Stimulated activated CD4-positive, alpha-beta T cell treated with anti-CD3 and anti-CD28 coated beads, TNF-alpha, amount 100 ng/mL, for 24 hours (primary cell): ENCODE data around the gene SMARCAD1.

Experiments used
- DNase-seq, 3 experiments: peaks; one replicate each; pipeline ENCODE4 v3.0.0-alpha.2; 2020; ENCODE audit warnings: low read depth in 3 of 3

Gene SMARCAD1

GRCh38 chr4:94228493-94229216 lies 21.0 kb downstream of the SMARCAD1 start:
- no peak for DNase-seq

- DNase-seq: no peak
Measured at GRCh38 chr4:94232519-94232918, 24.9 kb downstream of the SMARCAD1 start.

GRCh38 chr4:94235825-94236224 lies 28.2 kb downstream of the SMARCAD1 start:
- no peak for DNase-seq

- DNase-seq: no peak
Measured at GRCh38 chr4:94237271-94237670, 29.6 kb downstream of the SMARCAD1 start.

- DNase-seq: no peak
Measured at GRCh38 chr4:94238160-94238559, 30.5 kb downstream of the SMARCAD1 start.

DNA sequence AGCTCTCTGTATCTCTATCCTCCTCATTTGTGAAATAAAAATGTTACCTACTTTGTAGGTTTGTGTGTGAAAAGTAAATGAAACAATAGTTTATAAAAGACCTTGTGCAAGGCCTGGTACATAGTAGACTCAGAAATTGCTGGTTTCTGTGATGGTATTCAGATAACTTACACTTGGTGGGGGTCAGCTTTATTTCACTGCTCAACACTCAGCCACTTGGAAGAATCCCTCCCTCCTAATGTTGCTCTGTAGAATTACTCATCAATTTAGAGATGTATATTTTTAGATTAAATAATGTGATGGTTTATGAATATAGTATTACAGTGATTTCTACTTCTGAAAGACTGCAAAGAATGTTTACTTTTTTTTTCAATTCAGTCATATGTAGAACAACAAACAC lies 32.7 kb downstream of the SMARCAD1 start:
- DNase-seq: no peak

DNA sequence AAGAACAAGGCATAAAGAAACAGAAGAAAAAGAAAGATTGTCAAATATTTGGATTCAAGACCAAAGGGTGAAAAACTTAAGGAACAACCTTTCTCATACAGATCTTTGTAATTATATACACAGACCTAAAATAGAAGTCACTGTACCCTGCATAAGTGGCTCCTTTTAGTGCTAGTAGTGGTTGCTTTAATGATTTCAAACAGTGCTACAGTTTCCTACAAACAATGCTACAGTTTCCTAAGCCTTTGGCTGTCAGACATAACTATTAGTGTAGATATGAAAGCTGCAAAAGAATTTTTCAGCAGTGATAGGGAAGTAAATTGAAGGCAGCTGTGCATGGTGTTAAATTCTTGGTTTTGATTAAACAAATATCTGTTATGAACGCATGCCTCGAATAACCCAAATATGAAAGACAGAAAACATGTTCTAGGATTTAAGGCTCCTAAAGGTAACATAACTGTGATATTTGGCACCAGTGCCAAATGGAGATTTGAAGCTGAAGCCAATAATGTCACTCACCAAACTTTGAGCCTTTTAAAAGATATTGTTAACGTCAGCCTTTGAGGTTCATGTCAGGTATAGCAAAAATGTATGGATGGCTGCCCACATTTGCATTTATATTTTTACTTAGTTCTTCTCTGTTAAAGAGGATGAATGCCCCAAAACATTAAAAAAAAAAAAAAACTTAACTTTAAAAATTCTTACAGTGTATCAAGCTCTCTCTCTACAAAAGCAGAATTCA lies 36.6 kb downstream of the SMARCAD1 start:
- DNase-seq: no peak

DNA sequence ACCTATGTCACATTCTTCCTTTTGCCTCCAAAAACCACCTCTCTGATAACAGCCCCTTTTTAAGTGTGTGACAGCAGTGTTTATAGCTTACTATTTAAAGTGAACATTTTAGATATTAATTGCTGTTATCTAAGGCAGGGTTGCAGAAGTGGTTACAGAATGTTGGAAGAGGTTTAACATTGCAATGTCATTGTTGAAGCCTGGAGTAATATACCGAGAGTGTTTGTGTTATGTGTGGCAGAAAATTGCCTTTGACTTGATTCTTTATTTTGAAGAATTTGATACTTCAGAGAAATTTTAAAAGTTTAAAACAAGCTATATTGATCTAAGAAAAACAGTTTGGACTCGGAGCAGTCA lies 37.1 kb downstream of the SMARCAD1 start:
- DNase-seq: no peak

DNA sequence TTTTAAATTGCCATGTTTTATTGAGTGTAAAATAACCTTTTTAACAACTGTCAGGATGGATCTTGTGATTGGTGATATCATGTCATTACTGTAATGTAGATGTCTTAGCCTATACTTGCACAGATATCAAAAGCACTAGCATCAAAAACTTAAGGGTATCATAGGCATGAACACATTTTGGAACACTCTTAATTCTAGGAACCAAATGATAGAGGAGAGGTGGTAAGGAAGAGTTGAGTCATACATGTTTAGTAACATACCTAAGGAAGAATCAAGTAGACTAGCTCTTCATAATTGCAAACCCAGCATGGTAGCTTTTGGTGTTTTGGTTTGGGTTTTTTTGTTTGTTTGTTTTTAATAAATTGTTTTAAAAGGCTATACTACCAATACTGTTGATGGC lies 43.4 kb downstream of the SMARCAD1 start:
- no peak for DNase-seq

GRCh38 chr4:94253036-94253435 lies 45.4 kb downstream of the SMARCAD1 start:
- DNase-seq: no peak

DNA sequence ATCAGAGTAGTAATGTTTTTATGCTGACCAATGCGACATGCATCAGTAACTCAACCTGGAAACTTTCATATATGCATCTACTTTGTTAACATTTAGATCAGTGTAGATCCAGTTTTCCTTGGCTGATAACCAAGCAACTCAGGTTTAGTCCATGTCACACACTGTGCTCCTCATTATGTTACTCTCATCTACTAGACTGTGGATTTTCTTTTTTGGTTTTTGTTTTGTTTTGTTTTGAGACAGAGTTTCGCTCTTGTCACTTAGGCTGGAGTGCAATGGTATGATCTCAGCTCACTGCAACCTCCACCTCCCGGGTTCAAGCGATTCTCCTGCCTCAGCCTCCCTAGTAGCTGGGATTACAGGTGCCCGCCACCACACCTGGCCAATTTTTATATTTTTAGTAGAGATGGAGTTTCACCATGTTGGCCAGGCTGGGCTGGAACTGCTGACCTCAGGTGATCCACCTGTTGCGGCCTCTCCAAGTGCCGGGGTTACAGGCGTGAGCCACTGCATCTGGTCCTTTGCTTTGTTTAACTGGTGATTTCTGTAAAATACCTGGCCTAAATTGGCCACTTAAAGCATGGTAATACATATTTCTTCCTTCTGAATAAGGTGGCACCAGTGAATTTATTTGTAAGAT lies 48.6 kb downstream of the SMARCAD1 start:
- no peak for DNase-seq

DNA sequence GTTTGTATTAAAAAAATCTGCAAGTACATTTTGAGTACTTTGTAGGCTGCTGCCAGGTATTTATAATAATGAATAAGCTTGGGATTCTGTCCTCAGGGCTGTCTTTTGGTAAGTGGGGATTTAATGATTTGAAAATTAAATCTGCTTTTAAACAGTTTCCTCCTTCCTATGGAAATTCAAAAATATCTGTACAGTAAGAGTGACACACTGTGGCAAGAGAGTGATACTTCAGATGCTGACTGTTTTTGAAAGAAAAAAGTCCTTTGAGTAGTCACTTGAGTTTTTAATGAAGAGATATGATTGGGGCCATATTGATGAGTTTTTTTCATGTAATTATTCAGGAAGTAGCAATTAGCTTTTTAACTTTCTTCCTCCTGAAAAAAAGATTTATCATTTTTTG lies 49.2 kb downstream of the SMARCAD1 start:
- no peak for DNase-seq

GRCh38 chr4:94262163-94263016 lies 54.7 kb downstream of the SMARCAD1 start:
- no peak for DNase-seq

GRCh38 chr4:94267037-94267436 lies 59.4 kb downstream of the SMARCAD1 start:
- no peak for DNase-seq

GRCh38 chr4:94271248-94271647 lies 63.6 kb downstream of the SMARCAD1 start:
- no peak for DNase-seq

DNA sequence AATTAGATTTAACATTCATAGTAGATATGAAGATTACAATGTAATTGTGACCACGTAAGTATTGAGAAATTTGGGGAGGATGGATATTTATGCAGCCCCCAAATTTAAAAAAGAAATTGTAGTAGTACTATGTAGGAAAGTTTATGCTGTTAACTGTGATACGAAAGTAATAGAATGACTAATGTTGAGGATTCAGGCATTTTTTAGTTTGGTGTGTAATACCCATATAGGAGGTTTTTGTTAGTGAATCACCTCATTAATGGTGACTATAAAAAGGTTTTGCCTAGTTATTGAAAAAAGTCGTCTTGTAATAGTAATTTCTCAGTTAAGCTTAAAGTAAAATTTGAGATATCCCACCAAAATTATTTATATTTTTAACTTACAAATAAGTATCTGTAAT lies 67.2 kb downstream of the SMARCAD1 start:
- DNase-seq: no peak

GRCh38 chr4:94276204-94276603 lies 68.5 kb downstream of the SMARCAD1 start:
- no peak for DNase-seq

DNA sequence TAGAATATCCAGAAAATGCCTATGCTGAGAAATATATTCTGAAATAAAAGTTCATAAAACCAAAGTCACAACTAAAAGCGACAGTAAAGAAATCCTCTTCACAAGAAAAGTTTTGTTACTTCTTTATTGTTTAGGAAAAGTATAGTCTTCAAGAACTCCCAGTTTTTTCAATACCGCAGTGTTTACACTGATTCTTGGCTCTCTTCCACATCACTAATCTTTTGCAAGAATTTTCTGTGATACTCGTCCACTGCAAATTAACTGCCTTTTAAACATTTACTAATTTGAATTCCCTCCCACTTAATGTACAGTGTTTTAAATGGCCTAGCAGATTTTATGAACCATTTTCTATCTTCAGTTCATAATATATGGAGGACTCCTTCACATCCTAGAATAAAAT lies 69.9 kb downstream of the SMARCAD1 start:
- no peak for DNase-seq

DNA sequence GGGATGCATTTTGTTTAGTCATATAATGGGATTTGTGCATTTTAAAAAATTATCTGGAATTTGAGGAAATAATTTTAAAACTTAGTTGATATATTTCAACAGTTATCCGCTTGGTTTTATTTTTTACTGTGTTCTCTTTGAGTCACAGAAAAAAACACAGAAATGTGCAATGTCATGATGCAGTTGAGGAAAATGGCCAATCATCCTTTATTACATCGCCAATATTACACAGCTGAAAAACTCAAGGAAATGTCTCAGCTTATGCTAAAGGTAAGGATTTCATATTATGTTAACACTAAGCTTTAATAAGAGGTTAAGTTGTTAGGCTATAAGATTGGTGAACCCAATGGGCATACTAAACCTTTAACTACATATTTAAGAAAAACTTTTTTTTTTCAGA lies 71.1 kb downstream of the SMARCAD1 start:
- no peak for DNase-seq

GRCh38 chr4:94284889-94285288 lies 77.2 kb downstream of the SMARCAD1 start:
- DNase-seq: no peak

GRCh38 chr4:94285666-94286065 lies 78.0 kb downstream of the SMARCAD1 start:
- DNase-seq: no peak

GRCh38 chr4:94290245-94290644 lies 82.6 kb downstream of the SMARCAD1 start:
- DNase-seq: no peak
